ENCODE results near the gene TMEM26. TPM values are rescaled to one million over a fixed set of nuclear protein-coding genes. Genes with fewer than 3 reads are reported as not detected.

Gene TMEM26
- total and polyA plus RNA-seq, 2 of the 8 experiments (the other 6 are each of a cell fraction or from before 2014, with no cell fraction given): 1.6 to 2.8 TPM

DNA sequence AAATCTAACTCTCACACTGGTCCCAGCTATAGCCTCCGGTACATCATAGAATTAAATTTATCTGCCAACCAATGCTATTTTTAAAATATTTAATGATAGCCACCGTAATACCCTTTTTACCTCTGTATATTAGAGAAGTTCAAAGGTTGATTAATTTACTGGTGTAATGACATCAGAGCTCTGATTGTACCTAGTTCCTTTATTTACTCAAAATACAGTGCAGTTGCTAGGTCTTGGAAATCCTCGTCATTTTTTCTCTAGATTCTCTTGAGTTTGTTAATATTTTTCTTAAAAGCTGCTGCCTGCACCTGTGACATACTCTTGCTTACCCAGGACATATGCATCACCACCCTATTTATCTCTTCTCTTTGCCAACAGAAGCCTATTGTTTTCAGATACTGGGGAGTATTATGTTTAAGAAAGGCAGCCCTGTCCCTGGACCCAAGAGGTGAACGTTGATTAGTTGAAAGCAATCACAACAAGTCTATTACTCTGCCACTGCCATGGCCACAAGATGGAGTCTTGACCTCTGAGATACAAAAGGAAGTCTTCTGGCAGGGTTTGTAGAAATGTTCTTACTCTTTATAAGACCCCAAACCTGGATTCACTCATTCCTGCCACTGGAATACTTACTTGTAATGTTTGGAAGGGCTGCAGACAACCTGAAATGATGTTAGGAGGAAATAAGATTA lies 25.6 kb upstream of the TMEM26 start (continued):
- TF ChIP-seq CHD7 (IDR thresholded peaks at IDR 0.05; ENCODE audit: insufficient replicate concordance, low read length) (no peak), GABPA (IDR thresholded peaks at IDR 0.05; ENCODE audit: borderline replicate concordance, insufficient read depth, low read length) (no peak), ZNF274 (IDR thresholded peaks at IDR 0.05; ENCODE audit: borderline replicate concordance, extremely low read depth, low read length) (no peak), SIRT6 (IDR thresholded peaks at IDR 0.05; ENCODE audit: low read length) (no peak)
